A549 (cell line): ENCODE measurements around the gene VRK2.

Source experiments
- CEBPB ChIP-seq, 2 experiments: fragments of >200 bp in 1 of 2; sonication (Bioruptor Twin) in 1 of 2; formaldehyde crosslinking in 1 of 2; IDR thresholded peaks; 2 replicates each; pipeline ENCODE4 v1.6.1; 2012 to 2016
- CHD2 ChIP-seq: fragments of 150-350 bp; IDR thresholded peaks from 2 replicates; pipeline ENCODE4 v1.6.1; 2014; ENCODE audit warnings: low read length; ENCODE audit not compliant: partially characterized antibody
- CHD4 ChIP-seq: fragments of 200-600 bp; sonication (generic); IDR thresholded peaks from 2 replicates; pipeline ENCODE4 v1.6.1; 2016; ENCODE audit warnings: antibody characterized with exemption, mild to moderate bottlenecking, borderline replicate concordance
- EP300 ChIP-seq, 2 experiments: fragments of >200 bp; sonication (Bioruptor Twin); formaldehyde crosslinking; IDR thresholded peaks; 2 replicates in 1 of 2; 3 replicates in 1 of 2; pipeline ENCODE4 v1.6.1; 2016 to 2017
- HDAC2 ChIP-seq: fragments of 200-600 bp; sonication (generic); IDR thresholded peaks from 2 replicates; pipeline ENCODE4 v1.6.1; 2016
- POLR2A ChIP-seq: IDR thresholded peaks from 2 replicates; pipeline ENCODE4 v1.6.1; 2012; ENCODE audit warnings: mild to moderate bottlenecking, low read length
- RAD21 ChIP-seq, 2 experiments: fragments of >200 bp in 1 of 2; sonication (Bioruptor Twin) in 1 of 2; formaldehyde crosslinking in 1 of 2; IDR thresholded peaks in 1 of 2; conservative IDR thresholded peaks in 1 of 2; 2 replicates in 1 of 2; 3 replicates in 1 of 2; pipeline ENCODE4 v1.6.1; 2012 to 2018; ENCODE audit warnings: inconsistent platforms in 1 of 2
- RCOR1 ChIP-seq: fragments of 150-350 bp; IDR thresholded peaks from 2 replicates; pipeline ENCODE4 v1.6.1; 2014; ENCODE audit warnings: antibody characterized with exemption, low read length, low read depth
- TFCP2L1 ChIP-seq: fragments of 250-450 bp; sonication (Bioruptor Pico); IDR thresholded peaks from 2 replicates; pipeline ENCODE4 v1.5.0; 2021; ENCODE audit warnings: mild to moderate bottlenecking
- ZFP36 ChIP-seq: fragments of 450-650 bp; IDR thresholded peaks from 2 replicates; pipeline ENCODE4 v1.6.1; 2014; ENCODE audit warnings: borderline replicate concordance; ENCODE audit not compliant: partially characterized antibody
- TF ChIP-seq, protein P1 (sequence below): fragments of >200 bp; sonication (Bioruptor Twin); formaldehyde crosslinking; IDR thresholded peaks from 3 replicates; pipeline ENCODE4 v1.5.1; 2016
- TF ChIP-seq, protein P2 (sequence below): fragments of 200-600 bp; sonication (generic); IDR thresholded peaks from 2 replicates; pipeline ENCODE4 v1.6.1; 2016; ENCODE audit warnings: antibody characterized with exemption, mild to moderate bottlenecking, moderate library complexity
- TF ChIP-seq, protein P3 (sequence below): IDR thresholded peaks from 2 replicates; pipeline ENCODE4 v1.6.1; 2012
- TF ChIP-seq, protein P4 (sequence below): fragments of 450-650 bp; IDR thresholded peaks from 2 replicates; pipeline ENCODE4 v1.6.1; 2014; ENCODE audit warnings: antibody characterized with exemption

DNA sequence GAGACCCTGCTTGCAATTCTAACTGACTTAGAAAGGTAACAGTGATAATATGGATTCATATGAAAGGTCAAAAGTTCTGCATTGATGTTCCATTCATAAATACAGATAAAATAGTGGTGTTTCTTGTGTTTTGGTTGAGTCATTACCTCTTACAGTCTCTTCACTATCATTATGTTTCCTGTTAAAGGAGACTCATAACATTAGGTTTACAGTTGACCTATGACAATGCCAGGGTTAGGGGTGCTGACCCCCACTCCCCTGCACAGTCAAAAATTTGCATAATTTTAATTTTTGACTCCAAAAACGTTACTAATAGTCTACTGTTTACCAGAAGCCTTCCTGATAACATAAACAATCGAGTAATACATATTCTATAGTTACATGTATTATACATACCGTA lies 75.4 kb downstream of the VRK2 start:
- TF ChIP-seq, protein P1, sequence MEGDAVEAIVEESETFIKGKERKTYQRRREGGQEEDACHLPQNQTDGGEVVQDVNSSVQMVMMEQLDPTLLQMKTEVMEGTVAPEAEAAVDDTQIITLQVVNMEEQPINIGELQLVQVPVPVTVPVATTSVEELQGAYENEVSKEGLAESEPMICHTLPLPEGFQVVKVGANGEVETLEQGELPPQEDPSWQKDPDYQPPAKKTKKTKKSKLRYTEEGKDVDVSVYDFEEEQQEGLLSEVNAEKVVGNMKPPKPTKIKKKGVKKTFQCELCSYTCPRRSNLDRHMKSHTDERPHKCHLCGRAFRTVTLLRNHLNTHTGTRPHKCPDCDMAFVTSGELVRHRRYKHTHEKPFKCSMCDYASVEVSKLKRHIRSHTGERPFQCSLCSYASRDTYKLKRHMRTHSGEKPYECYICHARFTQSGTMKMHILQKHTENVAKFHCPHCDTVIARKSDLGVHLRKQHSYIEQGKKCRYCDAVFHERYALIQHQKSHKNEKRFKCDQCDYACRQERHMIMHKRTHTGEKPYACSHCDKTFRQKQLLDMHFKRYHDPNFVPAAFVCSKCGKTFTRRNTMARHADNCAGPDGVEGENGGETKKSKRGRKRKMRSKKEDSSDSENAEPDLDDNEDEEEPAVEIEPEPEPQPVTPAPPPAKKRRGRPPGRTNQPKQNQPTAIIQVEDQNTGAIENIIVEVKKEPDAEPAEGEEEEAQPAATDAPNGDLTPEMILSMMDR, result no peak
- no peak for TF ChIP-seq CHD2
- no peak for TF ChIP-seq POLR2A
- no peak for TF ChIP-seq ZFP36
- TF ChIP-seq RAD21 (conservative IDR thresholded peaks at IDR 0.05 in 1 of 2, IDR thresholded peaks at IDR 0.05 in 1 of 2), result no peak
- TF ChIP-seq, protein P2, sequence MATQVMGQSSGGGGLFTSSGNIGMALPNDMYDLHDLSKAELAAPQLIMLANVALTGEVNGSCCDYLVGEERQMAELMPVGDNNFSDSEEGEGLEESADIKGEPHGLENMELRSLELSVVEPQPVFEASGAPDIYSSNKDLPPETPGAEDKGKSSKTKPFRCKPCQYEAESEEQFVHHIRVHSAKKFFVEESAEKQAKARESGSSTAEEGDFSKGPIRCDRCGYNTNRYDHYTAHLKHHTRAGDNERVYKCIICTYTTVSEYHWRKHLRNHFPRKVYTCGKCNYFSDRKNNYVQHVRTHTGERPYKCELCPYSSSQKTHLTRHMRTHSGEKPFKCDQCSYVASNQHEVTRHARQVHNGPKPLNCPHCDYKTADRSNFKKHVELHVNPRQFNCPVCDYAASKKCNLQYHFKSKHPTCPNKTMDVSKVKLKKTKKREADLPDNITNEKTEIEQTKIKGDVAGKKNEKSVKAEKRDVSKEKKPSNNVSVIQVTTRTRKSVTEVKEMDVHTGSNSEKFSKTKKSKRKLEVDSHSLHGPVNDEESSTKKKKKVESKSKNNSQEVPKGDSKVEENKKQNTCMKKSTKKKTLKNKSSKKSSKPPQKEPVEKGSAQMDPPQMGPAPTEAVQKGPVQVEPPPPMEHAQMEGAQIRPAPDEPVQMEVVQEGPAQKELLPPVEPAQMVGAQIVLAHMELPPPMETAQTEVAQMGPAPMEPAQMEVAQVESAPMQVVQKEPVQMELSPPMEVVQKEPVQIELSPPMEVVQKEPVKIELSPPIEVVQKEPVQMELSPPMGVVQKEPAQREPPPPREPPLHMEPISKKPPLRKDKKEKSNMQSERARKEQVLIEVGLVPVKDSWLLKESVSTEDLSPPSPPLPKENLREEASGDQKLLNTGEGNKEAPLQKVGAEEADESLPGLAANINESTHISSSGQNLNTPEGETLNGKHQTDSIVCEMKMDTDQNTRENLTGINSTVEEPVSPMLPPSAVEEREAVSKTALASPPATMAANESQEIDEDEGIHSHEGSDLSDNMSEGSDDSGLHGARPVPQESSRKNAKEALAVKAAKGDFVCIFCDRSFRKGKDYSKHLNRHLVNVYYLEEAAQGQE, result no peak
- TF ChIP-seq, protein P3, sequence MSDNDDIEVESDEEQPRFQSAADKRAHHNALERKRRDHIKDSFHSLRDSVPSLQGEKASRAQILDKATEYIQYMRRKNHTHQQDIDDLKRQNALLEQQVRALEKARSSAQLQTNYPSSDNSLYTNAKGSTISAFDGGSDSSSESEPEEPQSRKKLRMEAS, result no peak
- TF ChIP-seq EP300 (IDR thresholded peaks at IDR 0.05), result no peak
- no peak for TF ChIP-seq RCOR1
- TF ChIP-seq, protein P4, sequence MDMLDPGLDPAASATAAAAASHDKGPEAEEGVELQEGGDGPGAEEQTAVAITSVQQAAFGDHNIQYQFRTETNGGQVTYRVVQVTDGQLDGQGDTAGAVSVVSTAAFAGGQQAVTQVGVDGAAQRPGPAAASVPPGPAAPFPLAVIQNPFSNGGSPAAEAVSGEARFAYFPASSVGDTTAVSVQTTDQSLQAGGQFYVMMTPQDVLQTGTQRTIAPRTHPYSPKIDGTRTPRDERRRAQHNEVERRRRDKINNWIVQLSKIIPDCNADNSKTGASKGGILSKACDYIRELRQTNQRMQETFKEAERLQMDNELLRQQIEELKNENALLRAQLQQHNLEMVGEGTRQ, result no peak
- TF ChIP-seq HDAC2, result no peak
- no peak for TF ChIP-seq CHD4
- TF ChIP-seq TFCP2L1, result no peak
- no peak for TF ChIP-seq CEBPB (IDR thresholded peaks at IDR 0.05)
